Common myeloid progenitor, CD34-positive (primary cell): ENCODE data around the gene SLC39A1.
A peak's percentile ranks its signal among the peaks of the same experiment; 100 is the strongest.

Source experiments
- CTCF ChIA-PET: fragments of 350-600 bp; sonication (Branson Sonifier 250); formaldehyde crosslinking; loops from one replicate; lab custom pipeline; 2021; ENCODE audit warnings: antibody characterized with exemption; lab: Charles Lee
- POLR2A ChIA-PET: fragments of 350-600 bp; sonication (Branson Sonifier 250); formaldehyde crosslinking; loops from one replicate; lab custom pipeline; 2021; ENCODE audit warnings: antibody characterized with exemption; lab: Charles Lee
- DNase-seq, 3 donors: peaks; one replicate each; pipeline versions ENCODE4 v3.0.0 to v3.0.0-alpha.2; 2013
- H3K27ac ChIP-seq, 2 experiments: 1 replicate in 1 of 2; 2 replicates in 1 of 2; pipeline ENCODE4 v1.7.0; 2013; ENCODE audit warnings: inconsistent platforms in 2 of 2, low read length in 2 of 2, mild to moderate bottlenecking in 2 of 2, low read depth in 1 of 2, moderate library complexity in 1 of 2; ENCODE audit not compliant: severe bottlenecking in 2 of 2, insufficient read depth in 1 of 2, poor library complexity in 1 of 2
- H3K27me3 ChIP-seq, 5 experiments: replicated peaks in 2 of 5; 1 replicate in 3 of 5; 2 replicates in 2 of 5; pipeline versions ENCODE4 v1.6.1 to v1.7.0; 2013; ENCODE audit warnings: low read length in 4 of 5, mild to moderate bottlenecking in 2 of 5, moderate library complexity in 2 of 5, inconsistent platforms in 1 of 5; ENCODE audit not compliant: insufficient read depth in 5 of 5, control insufficient read depth in 4 of 5
- H3K36me3 ChIP-seq, 4 experiments: 1 replicate in 2 of 4; 2 replicates in 2 of 4; pipeline versions ENCODE4 v1.6.1 to v1.7.0; 2013; ENCODE audit warnings: low read length in 3 of 4, control low read depth in 1 of 4, mild to moderate bottlenecking in 1 of 4; ENCODE audit not compliant: control insufficient read depth in 4 of 4, insufficient read depth in 4 of 4
- H3K4me1 ChIP-seq, 4 experiments: 1 replicate in 3 of 4; 2 replicates in 1 of 4; pipeline versions ENCODE4 v1.6.1 to v1.7.1; 2013; ENCODE audit warnings: low read length in 3 of 4, mild to moderate bottlenecking in 3 of 4, control low read depth in 1 of 4, inconsistent platforms in 1 of 4, moderate library complexity in 1 of 4; ENCODE audit not compliant: control insufficient read depth in 4 of 4, insufficient read depth in 4 of 4; ENCODE audit errors: control extremely low read depth in 1 of 4
- H3K4me3 ChIP-seq, 7 experiments: 1 replicate in 4 of 7; 2 replicates in 3 of 7; pipeline versions ENCODE4 v1.5.1 to v1.7.0; 2013; ENCODE audit warnings: mild to moderate bottlenecking in 7 of 7, low read length in 6 of 7, moderate library complexity in 6 of 7, inconsistent platforms in 2 of 7, low read depth in 2 of 7, control low read depth in 1 of 7; ENCODE audit not compliant: insufficient read depth in 4 of 7, control insufficient read depth in 1 of 7; ENCODE audit errors: extremely low read depth in 1 of 7
- H3K9me3 ChIP-seq, 5 experiments: 1 replicate in 4 of 5; 2 replicates in 1 of 5; pipeline versions ENCODE4 v1.6.1 to v1.7.1; 2013; ENCODE audit warnings: low read length in 4 of 5, mild to moderate bottlenecking in 2 of 5, inconsistent platforms in 1 of 5, low read depth in 1 of 5, moderate library complexity in 1 of 5; ENCODE audit not compliant: control insufficient read depth in 4 of 5, insufficient read depth in 2 of 5; ENCODE audit errors: control extremely low read depth in 1 of 5
- WGBS: methylation state at CpG from one replicate; pipeline ENCODE4 v1.1.5; 2013; ENCODE audit not compliant: insufficient coverage; 5-methylcytosine and 5-hydroxymethylcytosine counted together

Gene SLC39A1

GRCh38 chr1:153962088-153963029 lies 978 bp downstream of the SLC39A1 start:
- H3K27ac ChIP-seq = peak overlapping the region; percentile 70 to 88
- H3K36me3 ChIP-seq = peaks cover 0 to 29% (median 18%) of the 10 kb centered on the region in 4 experiments
- ChIA-PET POLR2A (interaction anchor here (0.9 to 3.8 kb wide), 5 partner anchors 10 to 67 kb away, joined by 3 to 17 read pairs (median 4); partner anchors contain the start of genes DENND4B, GATAD2B and RAB13), CTCF (interaction anchor here (1.2 to 3.2 kb wide), 7 partner anchors 10 to 395 kb away, joined by 3 to 15 read pairs (median 5); partner anchors contain the start of genes DENND4B, JTB and RAB13)
- no peaks in the 10 kb centered on the region for H3K9me3 ChIP-seq
- H3K27me3 ChIP-seq = no peaks in the 10 kb centered on the region
- H3K4me1 ChIP-seq = peaks cover 15 to 64% (median 51%) of the 10 kb centered on the region in 4 experiments
- no peak for DNase-seq
- 51% methylated on average over 9 of the region's 16 CpGs for WGBS
- H3K4me3 ChIP-seq = peak overlapping the region; percentile 49 to 97 (median 87)

- ChIA-PET CTCF (interaction anchor here (1.4 to 2.6 kb wide), 4 partner anchors 12 to 25 kb away, joined by 3 to 11 read pairs (median 8); partner anchors contain the start of genes DENND4B, JTB and RAB13), POLR2A (interaction anchor here (1.1 to 3.8 kb wide), 2 partner anchors 15 to 66 kb away, joined by 3 to 17 read pairs; partner anchors contain the start of gene DENND4B)
- H3K4me1 ChIP-seq = peaks cover 24 to 73% (median 57%) of the 10 kb centered on the region in 4 experiments
- H3K27me3 ChIP-seq = no peaks in the 10 kb centered on the region
- no peaks in the 10 kb centered on the region for H3K9me3 ChIP-seq
- no peak overlapping the region for H3K27ac ChIP-seq
- DNase-seq = no peak
- peak overlapping the region in 1 of 7 experiments; percentile 87 for H3K4me3 ChIP-seq
- H3K36me3 ChIP-seq = peaks cover 0 to 29% (median 18%) of the 10 kb centered on the region in 4 experiments
- WGBS = 83% methylated on average over 2 of the region's 4 CpGs
Observed at GRCh38 chr1:153961421-153961820, 1.9 kb downstream of the SLC39A1 start.

GRCh38 chr1:153960206-153960605 lies 3.1 kb downstream of the SLC39A1 start:
- ChIA-PET POLR2A (interaction anchor here (1.1 to 1.4 kb wide), 2 partner anchors 14 to 27 kb away, joined by 3 read pairs; partner anchors contain the start of gene DENND4B), CTCF (interaction anchor here (1.4 to 6.2 kb wide), 2 partner anchors 14 to 17 kb away, joined by 3 to 52 read pairs; partner anchors contain the start of genes DENND4B and JTB)
- Histone ChIP-seq H3K27me3 (no peaks in the 10 kb centered on the region), H3K4me1 (peaks cover 20 to 73% (median 60%) of the 10 kb centered on the region in 4 experiments), H3K36me3 (peaks cover 0 to 29% (median 18%) of the 10 kb centered on the region in 4 experiments), H3K4me3 (no peak overlapping the region), H3K27ac (no peak overlapping the region), H3K9me3 (no peaks in the 10 kb centered on the region)
- 98% methylated on average over 10 of the region's 11 CpGs for WGBS
- no peak for DNase-seq

- ChIA-PET POLR2A (interaction anchor here (1.4 to 1.6 kb wide), 2 partner anchors 28 to 31 kb away, joined by 3 to 4 read pairs; partner anchors contain the start of gene RPS27), CTCF (interaction anchor here (1.2 to 6.2 kb wide), 2 partner anchors 13 to 18 kb away, joined by 4 to 52 read pairs; partner anchors contain the start of genes DENND4B and JTB)
- Histone ChIP-seq H3K27me3 (no peaks in the 10 kb centered on the region), H3K4me3 (no peak overlapping the region), H3K36me3 (peaks cover 0 to 35% (median 23%) of the 10 kb centered on the region in 4 experiments), H3K4me1 (peaks cover 20 to 72% (median 59%) of the 10 kb centered on the region in 4 experiments), H3K9me3 (no peaks in the 10 kb centered on the region), H3K27ac (peak overlapping the region in 1 of 2 experiments; percentile 90)
- 100% methylated on average over 1 of the region's 3 CpGs for WGBS
- no peak for DNase-seq
Observed at GRCh38 chr1:153959454-153959853, 3.9 kb downstream of the SLC39A1 start.

- H3K27ac ChIP-seq = peak overlapping the region; percentile 83 to 90
- CTCF ChIA-PET = interaction anchor here (1.1 to 6.2 kb wide), 3 partner anchors 8 to 19 kb away, joined by 4 to 52 read pairs (median 6); partner anchors contain the start of genes CREB3L4, DENND4B and JTB
- no peaks in the 10 kb centered on the region for H3K27me3 ChIP-seq
- peaks cover 0 to 39% (median 28%) of the 10 kb centered on the region in 4 experiments for H3K36me3 ChIP-seq
- 80% methylated on average over 1 of the region's 4 CpGs for WGBS
- H3K4me1 ChIP-seq = peaks cover 20 to 67% (median 54%) of the 10 kb centered on the region in 4 experiments
- no peak for DNase-seq
- H3K4me3 ChIP-seq = peak overlapping the region in 4 of 7 experiments; percentile 87 to 97 (median 96)
- H3K9me3 ChIP-seq = no peaks in the 10 kb centered on the region
- POLR2A ChIA-PET = interaction anchor here (0.7 to 1.9 kb wide), 3 partner anchors 8 to 32 kb away, joined by 3 to 7 read pairs (median 4); partner anchors contain the start of genes CREB3L4 and RPS27
Observed at GRCh38 chr1:153958961-153959260, 4.4 kb downstream of the SLC39A1 start.

- Histone ChIP-seq H3K4me3 (peak within 1 kb of the TSS; percentile 86 to 97 (median 94)), H3K4me1 (peaks cover 20 to 63% (median 51%) of the 10 kb centered on the region in 4 experiments), H3K27ac (peak within 1 kb of the TSS; percentile 83 to 90), H3K9me3 (no peaks in the 10 kb centered on the region), H3K27me3 (no peaks in the 10 kb centered on the region), H3K36me3 (peaks cover 0 to 45% (median 31%) of the 10 kb centered on the region in 4 experiments)
- under 1% methylated on average over 73 of the region's 75 CpGs for WGBS
- DNase-seq = peak; percentile 97 to 99 (median 98)
- ChIA-PET POLR2A (interaction anchor here (0.5 to 1.9 kb wide), 5 partner anchors 9 to 51 kb away, joined by 3 to 7 read pairs (median 4); partner anchors contain the start of genes CREB3L4 and RPS27), CTCF (interaction anchor here (1.1 to 6.2 kb wide), 4 partner anchors 9 to 42 kb away, joined by 4 to 52 read pairs (median 5); partner anchors contain the start of genes CREB3L4, DENND4B and JTB)
Observed at GRCh38 chr1:153958111-153958960, 5.0 kb downstream of the SLC39A1 start, which contains the start of gene CRTC2. TSS of gene CRTC2 (minus strand) at chr1:153958612. CDS start at chr1:153958497, 115 bp downstream.
